M059J (cell line): ENCODE results near the gene BPIFB3. TPM values are rescaled to one million over a fixed set of nuclear protein-coding genes. Genes with fewer than 3 reads are reported as not detected.
"Not testable (repeated sequence)": the region's sequence is repeated elsewhere in the genome, so short reads cannot be mapped to it uniquely, and the experiment has no call there.

Source experiments
- DNase-seq: peaks from one replicate; pipeline ENCODE4 v3.0.0-alpha.2; 2012; ENCODE audit warnings: low read depth
- total RNA-seq: library from RNA; depleted of rRNA; stranded (reverse); fragments of >200 nt; shearing (Covaris generic); gene quantifications from 2 replicates; pipeline ENCODE4 v1.2.3, GENCODE V29; 2014

Gene BPIFB3
- total RNA-seq, 1 experiment from 2014 or later: not detected

- no peak for DNase-seq
Observed at GRCh38 chr20:33083544-33084340, 30.0 kb downstream of the BPIFB3 start.

- no peak for DNase-seq
Observed at GRCh38 chr20:33084722-33085121, 31.0 kb downstream of the BPIFB3 start.

DNA sequence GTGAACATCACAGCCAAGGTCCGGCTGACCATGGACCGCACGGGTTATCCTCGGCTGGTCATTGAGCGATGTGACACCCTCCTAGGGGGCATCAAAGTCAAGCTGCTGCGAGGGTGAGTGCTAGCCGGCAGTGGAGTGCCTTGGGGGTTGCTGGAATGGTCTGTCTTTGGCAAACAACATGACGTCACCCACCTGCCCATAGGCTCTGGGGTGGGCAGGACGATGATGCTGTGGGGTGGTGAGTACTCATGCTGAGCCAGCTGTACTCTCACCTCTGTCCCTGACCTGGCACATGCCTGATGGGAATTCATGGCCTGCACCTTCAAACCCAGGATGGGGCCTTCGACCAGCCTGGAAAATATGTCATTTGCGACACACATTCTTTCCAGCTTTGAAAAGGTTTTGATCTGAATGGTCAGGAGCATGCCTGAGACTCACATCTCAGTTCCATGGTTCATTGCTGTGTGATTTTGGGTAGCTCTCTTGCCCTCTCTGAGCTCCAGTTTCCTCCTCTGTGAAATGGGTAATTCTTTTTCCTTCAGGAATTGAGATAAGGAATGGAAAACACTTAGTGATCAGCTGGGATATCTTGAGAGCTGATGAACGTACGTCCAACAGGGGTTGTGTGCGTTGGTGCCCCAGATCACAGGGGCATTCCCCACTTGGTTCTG, 32.5 kb downstream of the BPIFB3 start:
- no peak for DNase-seq

DNA sequence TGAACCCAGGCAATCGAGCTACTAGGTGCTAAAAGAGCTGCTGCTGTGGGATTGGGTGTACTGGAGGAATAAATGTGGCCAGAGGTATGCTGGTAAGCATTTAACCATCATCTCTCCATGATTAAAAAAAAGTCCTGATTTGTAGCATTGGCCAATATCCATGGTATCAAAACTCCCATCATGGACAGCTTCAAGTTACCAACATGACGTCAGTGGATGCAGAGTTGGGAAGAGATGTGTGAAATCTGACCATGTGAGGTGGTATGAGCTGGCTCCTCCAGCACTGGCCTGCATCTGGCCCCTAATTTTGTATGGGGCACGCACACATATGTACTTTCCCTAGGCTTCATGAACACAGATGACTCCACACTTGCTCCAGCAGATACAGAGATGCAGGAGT, 37.4 kb downstream of the BPIFB3 start:
- DNase-seq: no peak

GRCh38 chr20:33091693-33092092, 38.0 kb downstream of the BPIFB3 start:
- no peak for DNase-seq

- peak; percentile 35 for DNase-seq
Observed at GRCh38 chr20:33092361-33092760, 38.7 kb downstream of the BPIFB3 start.

DNA sequence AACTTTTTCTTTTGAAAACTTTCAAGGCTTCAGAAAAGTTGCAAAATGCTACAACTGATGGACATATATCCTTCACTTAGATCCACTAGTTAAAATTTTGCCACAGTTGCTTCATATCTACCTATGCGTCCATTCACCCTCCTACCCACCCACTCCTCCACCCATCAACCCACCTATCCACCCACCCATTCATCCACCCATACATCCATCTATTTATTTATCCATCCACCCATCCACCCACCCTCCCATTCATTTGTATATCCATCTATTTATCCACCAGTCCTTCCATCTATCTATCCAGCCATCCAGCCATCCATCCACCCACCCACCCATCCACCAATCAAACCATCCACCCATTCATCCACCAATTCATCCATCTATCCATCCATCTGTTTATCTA, 39.4 kb downstream of the BPIFB3 start:
- no peak for DNase-seq

- no peak for DNase-seq
Observed at GRCh38 chr20:33093582-33093981, 39.9 kb downstream of the BPIFB3 start.

- DNase-seq: no peak
Observed at GRCh38 chr20:33095249-33095648, 41.5 kb downstream of the BPIFB3 start.

- peak; percentile 74 for DNase-seq
Observed at GRCh38 chr20:33095902-33096584, 42.3 kb downstream of the BPIFB3 start.

DNA sequence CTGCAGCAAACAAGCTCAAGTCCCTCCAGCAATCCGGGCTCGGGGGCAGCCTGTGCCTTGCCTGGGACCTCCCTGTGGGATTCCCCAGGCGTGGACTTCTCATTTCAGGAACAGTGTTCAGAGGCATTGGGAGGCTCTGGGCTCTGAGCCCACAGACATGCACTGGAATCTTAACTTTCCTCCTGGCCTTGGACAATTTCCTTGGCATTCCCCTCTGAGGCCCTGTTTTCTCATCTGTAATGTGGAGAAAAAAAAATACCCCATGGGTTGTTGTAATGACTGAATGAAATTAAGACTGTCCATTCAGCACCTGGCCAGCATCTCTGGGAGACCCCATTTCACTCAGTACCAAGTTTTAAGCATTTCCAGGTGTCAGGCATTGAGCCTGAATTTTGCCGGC, 43.3 kb downstream of the BPIFB3 start:
- DNase-seq: no peak

GRCh38 chr20:33099843-33100538, 46.3 kb downstream of the BPIFB3 start:
- peak; percentile 36 for DNase-seq

- DNase-seq: no peak
Observed at GRCh38 chr20:33103556-33103955, 49.9 kb downstream of the BPIFB3 start.

DNA sequence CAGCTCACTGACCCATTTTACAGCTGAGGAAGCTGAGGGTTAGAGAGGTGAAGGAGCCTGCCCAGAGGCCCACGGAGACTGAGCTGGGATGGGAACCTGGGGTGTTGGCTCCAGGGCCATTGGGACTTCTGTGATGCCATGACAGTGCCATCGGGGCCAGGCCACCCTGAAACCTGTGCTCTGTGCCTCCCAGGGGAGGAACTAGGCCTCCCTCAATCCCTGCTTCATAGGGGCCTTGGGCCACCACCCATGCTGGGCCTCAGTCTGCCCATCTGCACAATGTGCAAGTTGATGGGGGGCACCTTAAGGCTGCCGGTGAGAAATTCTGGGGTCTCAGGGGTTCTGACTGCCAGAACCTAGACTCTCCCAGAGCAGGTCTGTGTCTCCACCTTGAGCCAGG, 50.6 kb downstream of the BPIFB3 start:
- DNase-seq: no peak

DNA sequence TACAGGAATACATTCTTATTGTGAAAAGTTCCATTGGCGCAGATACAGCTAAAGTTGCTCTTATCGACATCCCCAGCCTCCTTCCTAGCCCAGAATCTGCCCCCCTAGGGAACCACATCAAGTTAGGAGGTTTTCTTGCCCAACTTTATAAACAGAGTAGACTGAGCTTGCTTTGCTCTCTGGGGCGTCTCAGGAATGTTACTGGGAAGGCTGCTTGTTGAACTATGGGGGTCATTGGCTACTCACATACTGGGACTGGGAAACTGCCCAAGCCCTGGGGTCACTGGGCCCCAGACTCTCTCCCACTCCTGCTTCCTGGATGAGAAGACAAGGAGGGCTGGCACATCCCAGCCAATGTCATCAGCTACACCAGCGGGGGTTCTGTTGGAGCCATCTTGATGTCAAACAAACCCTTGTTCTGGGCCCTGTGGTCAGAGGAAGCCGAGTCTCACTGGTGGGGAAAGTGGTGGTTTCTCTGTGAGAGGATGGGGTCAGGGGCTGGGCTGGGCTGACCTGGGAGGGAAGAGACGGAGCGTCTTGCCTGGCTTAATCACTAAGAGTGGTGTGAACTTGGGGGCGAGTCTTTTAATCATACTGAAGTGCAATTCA, 51.7 kb downstream of the BPIFB3 start:
- DNase-seq: no peak

DNA sequence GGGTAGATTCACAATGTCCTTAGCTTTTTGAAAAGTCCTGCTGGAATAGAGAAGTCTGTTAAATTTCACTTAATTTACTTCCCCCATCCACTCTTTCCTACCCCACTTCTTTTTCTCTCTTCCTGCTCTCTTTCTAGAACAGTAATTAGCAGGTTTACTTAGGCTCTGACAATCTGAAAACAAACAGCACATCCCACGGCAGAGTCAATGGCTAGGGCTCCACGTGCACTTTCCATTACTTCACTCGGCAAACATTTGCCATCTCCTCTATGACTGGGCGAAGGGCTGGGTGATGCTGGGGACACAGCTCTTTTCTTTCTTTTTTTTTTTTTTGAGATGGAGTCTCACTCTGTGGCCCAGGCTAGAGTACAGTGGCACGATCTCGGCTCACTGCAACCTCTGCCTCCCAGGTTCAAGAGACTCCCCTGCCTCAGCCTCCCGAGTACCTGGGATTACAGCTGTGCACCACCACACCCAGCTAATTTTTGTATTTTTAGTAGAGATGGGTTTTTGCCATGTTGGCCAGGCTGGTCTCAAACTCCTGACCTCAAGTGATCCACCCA, 52.4 kb downstream of the BPIFB3 start:
- not testable (repeated sequence) for DNase-seq

DNA sequence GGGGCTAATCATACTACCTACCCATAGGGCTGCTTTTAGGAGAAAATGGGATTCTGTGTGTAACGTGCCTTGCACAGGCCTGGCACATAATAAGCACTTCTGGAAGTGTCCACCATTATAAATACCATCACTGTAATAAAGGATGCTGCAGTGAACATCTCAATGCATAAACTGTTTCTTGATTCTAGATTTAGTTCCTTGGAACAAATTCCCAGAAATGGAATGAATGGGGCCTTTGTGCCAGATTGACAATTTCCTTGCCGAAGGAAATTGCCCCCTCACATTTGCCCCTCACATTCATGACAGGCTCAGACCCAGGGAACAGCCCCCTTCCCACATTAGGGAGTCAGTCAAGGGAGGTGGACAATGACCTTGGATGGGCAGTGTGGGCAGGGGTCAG, 55.0 kb downstream of the BPIFB3 start:
- no peak for DNase-seq

DNA sequence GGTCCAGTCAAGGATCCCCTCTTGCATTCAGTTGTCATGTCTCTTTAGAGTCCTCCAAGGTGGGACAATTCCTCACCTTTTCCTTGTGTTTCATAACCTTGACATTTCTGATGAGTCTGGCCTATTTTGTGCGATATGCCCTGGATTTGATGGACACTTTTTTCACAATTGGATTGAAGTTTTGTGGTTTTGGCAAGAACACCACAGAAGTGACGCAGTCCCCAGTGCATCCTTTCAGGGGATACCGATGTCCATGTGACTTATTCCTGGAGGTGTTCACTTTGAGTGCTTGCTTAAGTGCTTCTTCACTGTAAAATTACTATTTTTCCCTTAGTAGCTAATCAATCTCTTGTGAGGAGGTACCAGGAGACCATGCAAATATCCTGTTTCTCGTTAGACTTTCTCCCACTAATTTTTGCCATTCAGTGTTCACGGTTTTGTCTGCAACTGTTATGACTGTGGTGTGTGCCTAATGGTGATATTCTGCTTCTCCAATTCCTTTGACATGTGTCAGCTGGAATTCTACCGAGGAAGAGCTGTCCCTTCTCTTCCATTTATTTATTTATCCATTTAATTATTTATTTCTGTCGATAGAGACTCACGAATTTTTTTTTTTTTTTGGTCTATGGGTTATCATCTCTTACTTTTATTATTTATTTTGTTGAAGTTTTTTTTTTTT, 56.6 kb downstream of the BPIFB3 start:
- peak; percentile 65 for DNase-seq

DNA sequence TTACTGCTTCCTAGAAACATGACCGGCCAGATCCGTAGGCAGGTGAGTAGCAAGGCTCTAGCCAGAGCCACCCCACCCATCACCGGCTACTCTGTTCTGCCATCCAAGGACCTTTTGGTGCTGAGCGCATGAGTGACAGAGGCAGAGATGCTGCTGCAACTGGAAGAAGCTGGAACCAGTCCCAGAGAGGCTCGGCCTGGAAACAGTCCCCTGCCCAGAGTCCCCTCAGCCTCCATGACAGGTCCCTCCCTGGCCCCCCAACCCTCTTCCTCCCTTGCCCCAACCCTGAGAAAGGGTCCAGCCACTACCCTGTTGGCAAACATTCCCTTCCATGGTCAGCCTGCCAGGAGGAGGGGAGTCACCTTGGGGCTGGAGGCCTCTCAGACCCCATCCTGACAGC, 57.6 kb downstream of the BPIFB3 start:
- DNase-seq: no peak

- no peak for DNase-seq
Observed at GRCh38 chr20:33112547-33113386, 59.1 kb downstream of the BPIFB3 start.
